WTC11 (cell line): ENCODE data around the gene PNRC1. TPM values are rescaled to one million over a fixed set of nuclear protein-coding genes. Genes with fewer than 3 reads are reported as not detected.

Experiments used
- FOXK1 ChIP-seq: sonication (generic); formaldehyde crosslinking; IDR thresholded peaks from 2 replicates; pipeline ENCODE4 v1.8.0; 2022; ENCODE audit warnings: mild to moderate bottlenecking, moderate library complexity, missing genetic modification reagents
- NFATC4 ChIP-seq: fragments of 250-450 bp; sonication (Bioruptor Pico); IDR thresholded peaks from 2 replicates; pipeline ENCODE4 v1.9.0; 2021; ENCODE audit warnings: mild to moderate bottlenecking
- OVOL2 ChIP-seq: fragments of 250-450 bp; sonication (Bioruptor Pico); IDR thresholded peaks from 2 replicates; pipeline ENCODE4 v1.9.0; 2021; ENCODE audit warnings: mild to moderate bottlenecking, borderline replicate concordance
- RORB ChIP-seq: fragments of 250-450 bp; sonication (Bioruptor Pico); IDR thresholded peaks from 2 replicates; pipeline ENCODE4 v1.9.0; 2021; ENCODE audit warnings: mild to moderate bottlenecking
- SMAD3 ChIP-seq: sonication (generic); formaldehyde crosslinking; IDR thresholded peaks from 2 replicates; pipeline ENCODE4 v1.8.0; 2022; ENCODE audit warnings: missing genetic modification reagents, mild to moderate bottlenecking, borderline replicate concordance
- SP1 ChIP-seq: sonication (generic); formaldehyde crosslinking; conservative IDR thresholded peaks from 2 replicates; pipeline ENCODE4 v1.8.1; 2022; ENCODE audit warnings: missing genetic modification reagents
- TEAD1 ChIP-seq: sonication (generic); formaldehyde crosslinking; IDR thresholded peaks from 2 replicates; pipeline ENCODE4 v1.8.0; 2022; ENCODE audit warnings: mild to moderate bottlenecking, missing genetic modification reagents
- ZNF138 ChIP-seq: sonication (generic); formaldehyde crosslinking; conservative IDR thresholded peaks from 2 replicates; pipeline ENCODE4 v1.8.1; 2022; ENCODE audit warnings: mild to moderate bottlenecking, moderate library complexity, missing genetic modification reagents
- ZNF416 ChIP-seq: fragments of 250-450 bp; sonication (Bioruptor Pico); IDR thresholded peaks from 2 replicates; pipeline ENCODE4 v1.9.0; 2021; ENCODE audit warnings: mild to moderate bottlenecking, inconsistent platforms
- ZNF423 ChIP-seq: fragments of 250-450 bp; sonication (Bioruptor Pico); IDR thresholded peaks from 2 replicates; pipeline ENCODE4 v2.1.2; 2022; ENCODE audit warnings: mild to moderate bottlenecking, moderate library complexity
- total RNA-seq: library from RNA; stranded (reverse); gene quantifications from 3 replicates; pipeline ENCODE4 v1.2.3, GENCODE V29; 2021
- TF ChIP-seq, protein P1 (sequence below): sonication (generic); formaldehyde crosslinking; IDR thresholded peaks from 2 replicates; pipeline ENCODE4 v1.8.1; 2023; ENCODE audit warnings: mild to moderate bottlenecking, missing genetic modification reagents, borderline replicate concordance
- TF ChIP-seq, protein P2 (sequence below): sonication (generic); formaldehyde crosslinking; IDR thresholded peaks from 2 replicates; pipeline ENCODE4 v1.8.0; 2022; ENCODE audit warnings: mild to moderate bottlenecking, missing genetic modification reagents
- TF ChIP-seq, protein P3 (sequence below): sonication (generic); formaldehyde crosslinking; IDR thresholded peaks from 2 replicates; pipeline ENCODE4 v1.8.1; 2022; ENCODE audit warnings: mild to moderate bottlenecking, missing genetic modification reagents, moderate library complexity, borderline replicate concordance
- TF ChIP-seq, protein P4 (sequence below): sonication (generic); formaldehyde crosslinking; IDR thresholded peaks from 2 replicates; pipeline ENCODE4 v1.8.0; 2023; ENCODE audit warnings: missing genetic modification reagents, mild to moderate bottlenecking, borderline replicate concordance
- TF ChIP-seq, protein P5 (sequence below): sonication (generic); formaldehyde crosslinking; IDR thresholded peaks from 2 replicates; pipeline ENCODE4 v1.8.0; 2023; ENCODE audit warnings: mild to moderate bottlenecking, missing genetic modification reagents
- TF ChIP-seq, protein P6 (sequence below): sonication (generic); formaldehyde crosslinking; IDR thresholded peaks from 2 replicates; pipeline ENCODE4 v1.8.1; 2023; ENCODE audit warnings: mild to moderate bottlenecking, moderate library complexity, missing genetic modification reagents
- TF ChIP-seq, protein P7 (sequence below): sonication (generic); formaldehyde crosslinking; IDR thresholded peaks from 2 replicates; pipeline ENCODE4 v1.8.1; 2023; ENCODE audit warnings: mild to moderate bottlenecking, missing genetic modification reagents

The PNRC1 gene
- total RNA-seq, 1 experiment from 2014 or later, result 39.0 TPM

DNA sequence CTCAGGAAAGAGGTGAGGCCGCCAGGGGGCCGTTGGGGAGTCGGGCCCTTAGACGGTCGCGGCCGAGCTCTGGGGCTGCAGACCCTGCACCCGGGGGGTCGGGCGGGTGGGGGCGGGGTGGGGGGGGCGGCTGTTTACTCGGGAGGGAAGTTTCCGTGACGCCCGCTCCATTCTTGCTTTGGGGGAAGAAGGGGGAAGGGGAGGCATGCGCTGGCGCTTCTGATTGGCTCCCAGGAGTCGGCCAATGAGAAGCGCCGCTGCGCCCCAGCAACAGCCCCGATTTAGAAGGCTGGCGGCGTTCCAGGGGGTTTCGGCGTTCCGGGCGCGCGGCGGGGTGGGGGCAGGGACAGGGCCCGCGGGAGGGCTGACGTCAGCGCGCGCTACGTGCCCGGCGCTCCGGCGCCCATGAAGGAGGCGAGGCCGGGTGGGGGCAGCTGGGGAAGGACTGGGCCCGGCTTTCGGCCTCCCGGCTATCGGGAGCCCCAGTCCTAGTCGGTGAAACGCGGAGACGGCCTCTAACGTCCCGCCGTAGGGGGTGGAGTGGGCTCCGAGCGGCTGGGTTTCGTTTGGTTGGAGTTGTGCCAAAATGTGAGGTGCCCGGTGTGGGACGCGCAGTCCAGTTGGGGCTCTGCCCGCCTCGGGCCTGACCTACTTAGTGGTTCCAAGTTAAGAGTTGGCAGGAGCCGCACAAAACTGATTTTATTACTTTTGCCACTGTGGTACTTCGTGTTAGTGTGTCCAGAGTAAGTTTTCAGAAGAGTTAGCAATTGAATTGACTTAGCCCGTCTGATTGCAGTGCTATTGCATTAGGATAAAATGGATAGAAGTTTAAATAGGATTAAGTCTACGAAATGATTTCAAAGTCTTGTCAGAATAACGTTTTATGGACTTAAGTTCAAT, 1.1 kb downstream of the PNRC1 start (continued):
- TF ChIP-seq ZNF138 (0 out of 2 replicates have a peak, but pooled peaks have one; percentile 34), RORB (CRISPR knock-in tag) (peak; percentile 36; the same call in 1 of the 2 replicates), TEAD1 (CRISPR knock-in tag) (peak; percentile 59; the same call in 1 of the 2 replicates), ZNF423 (peak; percentile 99), OVOL2 (no peak; the same call in 1 of the 2 replicates), SP1 (CRISPR knock-in tag) (peak; percentile 68), ZNF416 (peak; percentile 62; the same call in 1 of the 2 replicates), FOXK1 (CRISPR knock-in tag) (peak; percentile 63; the same call in 1 of the 2 replicates), SMAD3 (CRISPR knock-in tag) (peak; percentile 60; the same call in 1 of the 2 replicates), NFATC4 (CRISPR knock-in tag) (no peak)
- TF ChIP-seq, protein P1, sequence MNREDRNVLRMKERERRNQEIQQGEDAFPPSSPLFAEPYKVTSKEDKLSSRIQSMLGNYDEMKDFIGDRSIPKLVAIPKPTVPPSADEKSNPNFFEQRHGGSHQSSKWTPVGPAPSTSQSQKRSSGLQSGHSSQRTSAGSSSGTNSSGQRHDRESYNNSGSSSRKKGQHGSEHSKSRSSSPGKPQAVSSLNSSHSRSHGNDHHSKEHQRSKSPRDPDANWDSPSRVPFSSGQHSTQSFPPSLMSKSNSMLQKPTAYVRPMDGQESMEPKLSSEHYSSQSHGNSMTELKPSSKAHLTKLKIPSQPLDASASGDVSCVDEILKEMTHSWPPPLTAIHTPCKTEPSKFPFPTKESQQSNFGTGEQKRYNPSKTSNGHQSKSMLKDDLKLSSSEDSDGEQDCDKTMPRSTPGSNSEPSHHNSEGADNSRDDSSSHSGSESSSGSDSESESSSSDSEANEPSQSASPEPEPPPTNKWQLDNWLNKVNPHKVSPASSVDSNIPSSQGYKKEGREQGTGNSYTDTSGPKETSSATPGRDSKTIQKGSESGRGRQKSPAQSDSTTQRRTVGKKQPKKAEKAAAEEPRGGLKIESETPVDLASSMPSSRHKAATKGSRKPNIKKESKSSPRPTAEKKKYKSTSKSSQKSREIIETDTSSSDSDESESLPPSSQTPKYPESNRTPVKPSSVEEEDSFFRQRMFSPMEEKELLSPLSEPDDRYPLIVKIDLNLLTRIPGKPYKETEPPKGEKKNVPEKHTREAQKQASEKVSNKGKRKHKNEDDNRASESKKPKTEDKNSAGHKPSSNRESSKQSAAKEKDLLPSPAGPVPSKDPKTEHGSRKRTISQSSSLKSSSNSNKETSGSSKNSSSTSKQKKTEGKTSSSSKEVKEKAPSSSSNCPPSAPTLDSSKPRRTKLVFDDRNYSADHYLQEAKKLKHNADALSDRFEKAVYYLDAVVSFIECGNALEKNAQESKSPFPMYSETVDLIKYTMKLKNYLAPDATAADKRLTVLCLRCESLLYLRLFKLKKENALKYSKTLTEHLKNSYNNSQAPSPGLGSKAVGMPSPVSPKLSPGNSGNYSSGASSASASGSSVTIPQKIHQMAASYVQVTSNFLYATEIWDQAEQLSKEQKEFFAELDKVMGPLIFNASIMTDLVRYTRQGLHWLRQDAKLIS (CRISPR knock-in tag), result no peak
- TF ChIP-seq, protein P2, sequence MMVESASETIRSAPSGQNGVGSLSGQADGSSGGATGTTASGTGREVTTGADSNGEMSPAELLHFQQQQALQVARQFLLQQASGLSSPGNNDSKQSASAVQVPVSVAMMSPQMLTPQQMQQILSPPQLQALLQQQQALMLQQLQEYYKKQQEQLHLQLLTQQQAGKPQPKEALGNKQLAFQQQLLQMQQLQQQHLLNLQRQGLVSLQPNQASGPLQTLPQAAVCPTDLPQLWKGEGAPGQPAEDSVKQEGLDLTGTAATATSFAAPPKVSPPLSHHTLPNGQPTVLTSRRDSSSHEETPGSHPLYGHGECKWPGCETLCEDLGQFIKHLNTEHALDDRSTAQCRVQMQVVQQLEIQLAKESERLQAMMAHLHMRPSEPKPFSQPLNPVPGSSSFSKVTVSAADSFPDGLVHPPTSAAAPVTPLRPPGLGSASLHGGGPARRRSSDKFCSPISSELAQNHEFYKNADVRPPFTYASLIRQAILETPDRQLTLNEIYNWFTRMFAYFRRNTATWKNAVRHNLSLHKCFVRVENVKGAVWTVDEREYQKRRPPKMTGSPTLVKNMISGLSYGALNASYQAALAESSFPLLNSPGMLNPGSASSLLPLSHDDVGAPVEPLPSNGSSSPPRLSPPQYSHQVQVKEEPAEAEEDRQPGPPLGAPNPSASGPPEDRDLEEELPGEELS (CRISPR knock-in tag), result peak; percentile 62; the same call in 1 of the 2 replicates
- TF ChIP-seq, protein P3, sequence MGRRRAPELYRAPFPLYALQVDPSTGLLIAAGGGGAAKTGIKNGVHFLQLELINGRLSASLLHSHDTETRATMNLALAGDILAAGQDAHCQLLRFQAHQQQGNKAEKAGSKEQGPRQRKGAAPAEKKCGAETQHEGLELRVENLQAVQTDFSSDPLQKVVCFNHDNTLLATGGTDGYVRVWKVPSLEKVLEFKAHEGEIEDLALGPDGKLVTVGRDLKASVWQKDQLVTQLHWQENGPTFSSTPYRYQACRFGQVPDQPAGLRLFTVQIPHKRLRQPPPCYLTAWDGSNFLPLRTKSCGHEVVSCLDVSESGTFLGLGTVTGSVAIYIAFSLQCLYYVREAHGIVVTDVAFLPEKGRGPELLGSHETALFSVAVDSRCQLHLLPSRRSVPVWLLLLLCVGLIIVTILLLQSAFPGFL (CRISPR knock-in tag), result no peak
- TF ChIP-seq, protein P4, sequence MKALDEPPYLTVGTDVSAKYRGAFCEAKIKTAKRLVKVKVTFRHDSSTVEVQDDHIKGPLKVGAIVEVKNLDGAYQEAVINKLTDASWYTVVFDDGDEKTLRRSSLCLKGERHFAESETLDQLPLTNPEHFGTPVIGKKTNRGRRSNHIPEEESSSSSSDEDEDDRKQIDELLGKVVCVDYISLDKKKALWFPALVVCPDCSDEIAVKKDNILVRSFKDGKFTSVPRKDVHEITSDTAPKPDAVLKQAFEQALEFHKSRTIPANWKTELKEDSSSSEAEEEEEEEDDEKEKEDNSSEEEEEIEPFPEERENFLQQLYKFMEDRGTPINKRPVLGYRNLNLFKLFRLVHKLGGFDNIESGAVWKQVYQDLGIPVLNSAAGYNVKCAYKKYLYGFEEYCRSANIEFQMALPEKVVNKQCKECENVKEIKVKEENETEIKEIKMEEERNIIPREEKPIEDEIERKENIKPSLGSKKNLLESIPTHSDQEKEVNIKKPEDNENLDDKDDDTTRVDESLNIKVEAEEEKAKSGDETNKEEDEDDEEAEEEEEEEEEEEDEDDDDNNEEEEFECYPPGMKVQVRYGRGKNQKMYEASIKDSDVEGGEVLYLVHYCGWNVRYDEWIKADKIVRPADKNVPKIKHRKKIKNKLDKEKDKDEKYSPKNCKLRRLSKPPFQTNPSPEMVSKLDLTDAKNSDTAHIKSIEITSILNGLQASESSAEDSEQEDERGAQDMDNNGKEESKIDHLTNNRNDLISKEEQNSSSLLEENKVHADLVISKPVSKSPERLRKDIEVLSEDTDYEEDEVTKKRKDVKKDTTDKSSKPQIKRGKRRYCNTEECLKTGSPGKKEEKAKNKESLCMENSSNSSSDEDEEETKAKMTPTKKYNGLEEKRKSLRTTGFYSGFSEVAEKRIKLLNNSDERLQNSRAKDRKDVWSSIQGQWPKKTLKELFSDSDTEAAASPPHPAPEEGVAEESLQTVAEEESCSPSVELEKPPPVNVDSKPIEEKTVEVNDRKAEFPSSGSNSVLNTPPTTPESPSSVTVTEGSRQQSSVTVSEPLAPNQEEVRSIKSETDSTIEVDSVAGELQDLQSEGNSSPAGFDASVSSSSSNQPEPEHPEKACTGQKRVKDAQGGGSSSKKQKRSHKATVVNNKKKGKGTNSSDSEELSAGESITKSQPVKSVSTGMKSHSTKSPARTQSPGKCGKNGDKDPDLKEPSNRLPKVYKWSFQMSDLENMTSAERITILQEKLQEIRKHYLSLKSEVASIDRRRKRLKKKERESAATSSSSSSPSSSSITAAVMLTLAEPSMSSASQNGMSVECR (CRISPR knock-in tag), result peak; percentile 62; the same call in 1 of the 2 replicates
- TF ChIP-seq, protein P5, sequence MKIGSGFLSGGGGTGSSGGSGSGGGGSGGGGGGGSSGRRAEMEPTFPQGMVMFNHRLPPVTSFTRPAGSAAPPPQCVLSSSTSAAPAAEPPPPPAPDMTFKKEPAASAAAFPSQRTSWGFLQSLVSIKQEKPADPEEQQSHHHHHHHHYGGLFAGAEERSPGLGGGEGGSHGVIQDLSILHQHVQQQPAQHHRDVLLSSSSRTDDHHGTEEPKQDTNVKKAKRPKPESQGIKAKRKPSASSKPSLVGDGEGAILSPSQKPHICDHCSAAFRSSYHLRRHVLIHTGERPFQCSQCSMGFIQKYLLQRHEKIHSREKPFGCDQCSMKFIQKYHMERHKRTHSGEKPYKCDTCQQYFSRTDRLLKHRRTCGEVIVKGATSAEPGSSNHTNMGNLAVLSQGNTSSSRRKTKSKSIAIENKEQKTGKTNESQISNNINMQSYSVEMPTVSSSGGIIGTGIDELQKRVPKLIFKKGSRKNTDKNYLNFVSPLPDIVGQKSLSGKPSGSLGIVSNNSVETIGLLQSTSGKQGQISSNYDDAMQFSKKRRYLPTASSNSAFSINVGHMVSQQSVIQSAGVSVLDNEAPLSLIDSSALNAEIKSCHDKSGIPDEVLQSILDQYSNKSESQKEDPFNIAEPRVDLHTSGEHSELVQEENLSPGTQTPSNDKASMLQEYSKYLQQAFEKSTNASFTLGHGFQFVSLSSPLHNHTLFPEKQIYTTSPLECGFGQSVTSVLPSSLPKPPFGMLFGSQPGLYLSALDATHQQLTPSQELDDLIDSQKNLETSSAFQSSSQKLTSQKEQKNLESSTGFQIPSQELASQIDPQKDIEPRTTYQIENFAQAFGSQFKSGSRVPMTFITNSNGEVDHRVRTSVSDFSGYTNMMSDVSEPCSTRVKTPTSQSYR (CRISPR knock-in tag), result peak; percentile 90
- TF ChIP-seq, protein P6, sequence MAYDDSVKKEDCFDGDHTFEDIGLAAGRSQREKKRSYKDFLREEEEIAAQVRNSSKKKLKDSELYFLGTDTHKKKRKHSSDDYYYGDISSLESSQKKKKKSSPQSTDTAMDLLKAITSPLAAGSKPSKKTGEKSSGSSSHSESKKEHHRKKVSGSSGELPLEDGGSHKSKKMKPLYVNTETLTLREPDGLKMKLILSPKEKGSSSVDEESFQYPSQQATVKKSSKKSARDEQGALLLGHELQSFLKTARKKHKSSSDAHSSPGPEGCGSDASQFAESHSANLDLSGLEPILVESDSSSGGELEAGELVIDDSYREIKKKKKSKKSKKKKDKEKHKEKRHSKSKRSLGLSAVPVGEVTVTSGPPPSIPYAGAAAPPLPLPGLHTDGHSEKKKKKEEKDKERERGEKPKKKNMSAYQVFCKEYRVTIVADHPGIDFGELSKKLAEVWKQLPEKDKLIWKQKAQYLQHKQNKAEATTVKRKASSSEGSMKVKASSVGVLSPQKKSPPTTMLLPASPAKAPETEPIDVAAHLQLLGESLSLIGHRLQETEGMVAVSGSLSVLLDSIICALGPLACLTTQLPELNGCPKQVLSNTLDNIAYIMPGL (CRISPR knock-in tag), result peak; percentile 62; the same call in 1 of the 2 replicates
- TF ChIP-seq, protein P7, sequence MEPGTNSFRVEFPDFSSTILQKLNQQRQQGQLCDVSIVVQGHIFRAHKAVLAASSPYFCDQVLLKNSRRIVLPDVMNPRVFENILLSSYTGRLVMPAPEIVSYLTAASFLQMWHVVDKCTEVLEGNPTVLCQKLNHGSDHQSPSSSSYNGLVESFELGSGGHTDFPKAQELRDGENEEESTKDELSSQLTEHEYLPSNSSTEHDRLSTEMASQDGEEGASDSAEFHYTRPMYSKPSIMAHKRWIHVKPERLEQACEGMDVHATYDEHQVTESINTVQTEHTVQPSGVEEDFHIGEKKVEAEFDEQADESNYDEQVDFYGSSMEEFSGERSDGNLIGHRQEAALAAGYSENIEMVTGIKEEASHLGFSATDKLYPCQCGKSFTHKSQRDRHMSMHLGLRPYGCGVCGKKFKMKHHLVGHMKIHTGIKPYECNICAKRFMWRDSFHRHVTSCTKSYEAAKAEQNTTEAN (CRISPR knock-in tag), result peak; percentile 76; the same call in 1 of the 2 replicates
